GM18526 (cell line): Measurements from ENCODE around the gene TMEM163.

Source experiments
- POLR2A ChIP-seq: IDR thresholded peaks from 3 replicates; pipeline ENCODE4 v1.6.1; 2011; ENCODE audit not compliant: insufficient read length; ENCODE audit errors: extremely low read depth

TMEM163 gene

DNA sequence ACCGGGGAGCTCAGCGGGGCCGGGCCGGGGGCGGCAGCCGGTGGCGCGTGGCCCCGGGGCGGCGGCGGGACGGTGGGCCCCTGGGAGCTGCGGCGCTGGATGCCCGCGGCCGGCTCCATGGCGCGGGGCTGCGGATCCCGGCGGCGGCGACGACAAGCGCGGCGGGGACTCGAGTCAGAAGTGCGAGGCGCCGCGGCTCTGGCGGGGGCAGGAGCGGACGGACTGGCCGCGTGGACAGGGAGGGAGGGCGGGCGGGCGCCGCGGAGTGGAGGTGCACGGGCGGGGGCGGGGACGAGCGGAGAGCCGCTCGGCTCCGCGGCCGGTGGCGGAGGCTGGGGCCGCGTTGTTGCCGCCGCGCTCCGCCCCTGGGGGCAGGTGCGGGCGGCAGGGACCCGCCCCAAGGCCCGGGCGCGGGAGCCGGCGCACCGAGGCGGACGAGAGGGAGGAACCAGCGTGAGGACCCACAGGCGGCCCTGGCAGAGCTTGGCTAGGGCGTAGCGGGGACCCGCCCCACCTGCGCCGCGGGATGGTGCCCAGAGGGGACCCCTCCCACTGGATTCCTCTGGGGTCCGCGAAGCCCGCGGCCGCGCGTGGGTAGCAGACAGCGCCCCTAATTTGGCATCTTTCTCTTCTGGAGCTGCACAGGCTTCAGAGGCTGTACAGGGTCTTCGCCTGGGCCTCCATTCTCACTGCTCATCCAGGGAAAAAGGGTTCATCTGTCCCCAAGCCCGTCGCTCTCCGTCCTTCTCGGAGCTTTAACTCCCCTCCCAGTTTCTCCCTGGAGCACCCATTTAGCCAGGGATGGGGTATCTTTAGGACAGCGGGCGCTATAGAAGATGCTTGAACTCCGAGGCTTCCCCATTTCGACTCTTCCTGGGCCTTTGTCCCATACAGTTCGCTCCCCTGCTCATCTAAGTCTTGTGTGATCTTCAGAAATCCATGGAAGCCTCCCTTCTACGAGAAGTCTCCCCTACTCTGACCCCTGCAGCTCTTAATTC is at the start of gene TMEM163:
TSS of gene TMEM163 (minus strand) at position 184 of the 998 bp plus-strand sequence.
- TF ChIP-seq POLR2A: no peak

DNA sequence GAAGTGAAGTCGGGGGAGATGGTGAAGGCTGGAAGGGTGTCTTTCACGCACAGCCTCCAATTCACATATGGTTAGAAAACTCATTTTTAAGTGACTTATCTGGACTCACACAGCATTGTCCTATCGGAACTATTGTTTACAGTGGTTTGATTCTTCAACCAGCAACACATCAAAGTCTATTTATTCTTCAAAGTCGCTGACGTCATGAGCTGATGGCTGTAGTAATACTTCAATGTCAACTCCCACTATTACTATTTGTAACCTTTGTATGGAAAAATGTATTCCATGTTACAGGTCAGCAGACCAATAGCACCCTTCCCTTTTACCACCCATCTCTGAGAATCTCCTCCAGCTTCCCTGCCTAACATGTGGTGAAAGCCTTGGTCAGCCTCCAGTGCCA is 47.8 kb upstream of the TMEM163 start:
- no peak for TF ChIP-seq POLR2A

DNA sequence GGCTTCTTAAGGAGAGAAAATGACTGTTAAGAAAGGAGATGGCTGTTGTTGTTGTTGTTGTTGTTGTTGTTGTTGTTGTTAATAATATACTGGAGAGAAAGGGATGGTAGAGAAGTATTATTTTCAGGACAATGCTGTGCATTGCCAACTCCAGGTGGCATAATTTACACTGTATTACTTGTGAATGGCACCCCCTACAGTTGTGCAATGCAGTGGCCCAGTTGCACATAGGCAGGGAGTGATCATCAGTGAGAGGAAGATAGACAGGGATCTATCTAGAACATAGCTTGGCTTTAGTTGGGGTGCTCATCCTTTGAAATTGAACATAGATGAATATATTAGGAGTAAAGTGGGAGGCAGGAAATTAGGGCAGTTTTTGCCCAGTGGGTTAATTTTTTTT is 47.2 kb upstream of the TMEM163 start:
- TF ChIP-seq POLR2A: no peak

DNA sequence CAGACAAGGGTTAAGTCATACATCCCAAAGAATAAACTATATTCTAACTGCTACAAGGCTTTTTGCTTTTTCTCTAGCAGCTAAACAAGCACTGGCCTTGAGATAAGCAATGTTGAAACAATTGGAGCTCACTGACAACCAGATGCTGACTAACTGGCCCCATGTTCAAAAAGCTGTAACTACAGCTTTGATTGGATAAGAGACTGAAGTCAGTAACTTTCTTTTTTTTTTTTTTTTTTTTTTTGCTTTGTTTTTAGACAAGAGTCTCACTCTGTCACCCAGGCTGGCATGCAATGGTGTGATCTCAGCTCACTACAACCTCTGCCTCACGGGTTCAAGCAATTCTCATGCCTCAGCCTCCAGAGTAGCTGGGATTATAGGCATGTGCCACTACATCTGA is 45.4 kb upstream of the TMEM163 start:
- TF ChIP-seq POLR2A: no peak

DNA sequence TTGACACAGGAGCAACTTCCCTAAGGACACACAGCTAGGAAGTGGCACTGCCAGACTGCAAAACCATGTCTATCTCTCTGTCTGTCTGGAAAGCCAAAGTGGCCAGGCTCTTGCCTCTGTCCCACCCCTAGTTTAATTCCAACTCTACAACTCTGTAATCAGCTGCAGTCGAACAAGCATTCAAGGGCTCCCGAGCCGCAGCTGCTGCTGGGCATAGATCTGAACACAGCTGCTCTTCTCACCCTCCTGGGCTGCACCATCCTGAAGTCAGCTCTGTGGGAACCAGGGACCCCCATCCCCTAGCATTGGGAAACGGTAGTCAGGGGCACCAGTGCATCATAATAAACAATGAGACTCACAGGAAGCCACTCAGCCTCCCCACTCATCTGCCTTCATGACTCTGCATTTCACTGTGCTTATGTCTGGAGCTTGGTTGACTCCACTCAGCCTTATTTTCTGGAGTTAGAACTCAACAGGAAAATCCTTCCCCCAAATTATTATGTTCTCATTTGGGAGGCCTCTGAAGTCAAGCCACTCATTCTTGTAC is 44.4 kb upstream of the TMEM163 start:
- no peak for TF ChIP-seq POLR2A

DNA sequence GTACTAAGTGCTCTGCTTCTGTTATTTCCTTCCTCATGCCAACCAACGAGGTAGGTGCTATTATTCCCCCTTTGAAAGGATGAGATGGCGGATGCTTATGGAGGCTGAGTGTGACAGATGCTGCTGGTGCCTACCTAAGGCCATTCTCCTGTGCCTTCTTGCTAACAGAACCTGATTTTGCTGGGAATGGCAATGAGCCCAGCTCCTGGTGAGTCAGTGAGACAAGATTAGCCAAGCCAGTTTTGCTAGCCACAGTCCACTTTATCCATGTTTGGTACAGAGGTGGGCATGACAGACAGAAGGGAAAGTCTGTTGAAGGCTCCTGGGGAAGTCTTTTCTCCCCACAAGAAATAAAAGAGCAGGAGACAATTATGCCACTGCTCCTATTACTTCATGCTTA is 43.7 kb upstream of the TMEM163 start:
- TF ChIP-seq POLR2A: no peak

DNA sequence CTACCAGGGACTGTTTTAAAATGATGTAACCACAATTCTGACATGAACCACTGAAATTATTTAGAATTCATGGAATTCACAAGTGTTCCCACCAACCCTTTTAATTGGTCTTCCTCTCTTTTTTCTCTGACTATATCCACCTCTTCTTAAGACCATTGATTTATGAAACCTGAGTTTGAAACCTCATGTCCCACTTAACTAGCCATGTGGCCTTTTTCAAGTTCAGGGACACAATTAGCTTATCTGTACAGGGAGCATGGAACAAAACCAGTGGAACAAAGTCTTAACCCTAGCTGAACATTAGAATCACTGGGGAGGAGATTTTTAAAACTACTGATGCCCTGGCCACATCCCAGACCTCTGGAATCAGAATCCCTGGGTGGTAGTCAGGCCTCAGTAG is 41.6 kb upstream of the TMEM163 start:
- no peak for TF ChIP-seq POLR2A

DNA sequence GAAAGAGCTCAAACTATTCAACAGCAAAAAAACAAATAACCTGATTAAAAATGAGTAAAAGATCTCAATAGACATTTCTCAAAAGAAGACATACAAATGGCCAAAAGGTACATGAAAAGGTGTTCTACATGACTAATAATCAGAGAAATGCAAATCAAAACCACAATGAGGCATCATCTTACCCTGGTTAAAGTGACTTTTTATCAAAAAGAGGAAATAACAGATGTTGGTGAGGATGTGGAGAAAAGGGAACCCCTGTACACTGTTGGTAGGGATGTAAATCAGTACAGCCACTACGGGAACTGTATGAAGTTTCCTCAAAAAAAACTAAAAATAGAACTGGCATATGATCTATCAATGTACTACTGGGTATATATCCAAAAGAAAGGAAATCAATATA is 39.8 kb upstream of the TMEM163 start:
- no peak for TF ChIP-seq POLR2A

DNA sequence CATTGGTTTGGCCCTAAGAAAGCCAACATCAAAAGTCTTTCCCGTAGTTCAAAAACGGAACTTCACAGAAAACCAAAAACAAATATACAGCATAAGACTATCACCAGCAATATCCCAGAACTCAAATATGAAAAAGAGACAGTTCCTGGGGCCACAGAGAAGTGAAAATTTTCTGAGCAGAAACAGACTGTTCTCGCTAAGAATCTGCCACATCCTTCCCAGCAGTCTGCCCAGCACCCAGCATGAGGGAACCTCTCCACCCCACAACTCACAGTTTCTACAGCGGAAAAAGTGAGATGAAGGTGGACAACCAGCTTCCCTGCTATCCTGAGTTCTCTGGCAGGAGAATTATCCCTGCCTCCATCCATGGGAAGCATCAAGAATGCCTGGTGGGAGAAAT is 26.7 kb upstream of the TMEM163 start:
- TF ChIP-seq POLR2A: no peak

DNA sequence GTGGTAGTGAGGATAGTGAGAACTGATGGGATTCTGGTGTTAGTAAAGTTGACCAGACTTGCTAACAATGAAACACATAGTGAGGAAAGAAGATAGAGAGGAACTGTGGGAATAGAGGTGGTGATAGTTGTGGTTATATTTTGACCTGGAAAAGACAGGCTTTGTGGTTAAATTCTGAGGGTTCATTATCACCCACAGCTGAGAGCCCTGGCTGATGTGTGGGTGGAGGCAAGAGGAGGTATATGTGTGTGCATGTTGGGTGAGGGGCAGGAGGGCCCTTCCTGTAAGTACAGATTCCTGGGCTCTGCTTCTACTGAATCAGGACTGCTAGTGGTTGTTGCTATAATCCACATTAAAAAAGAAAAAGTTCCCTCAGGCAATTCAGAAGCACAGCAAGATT is 26.2 kb upstream of the TMEM163 start:
- no peak for TF ChIP-seq POLR2A

DNA sequence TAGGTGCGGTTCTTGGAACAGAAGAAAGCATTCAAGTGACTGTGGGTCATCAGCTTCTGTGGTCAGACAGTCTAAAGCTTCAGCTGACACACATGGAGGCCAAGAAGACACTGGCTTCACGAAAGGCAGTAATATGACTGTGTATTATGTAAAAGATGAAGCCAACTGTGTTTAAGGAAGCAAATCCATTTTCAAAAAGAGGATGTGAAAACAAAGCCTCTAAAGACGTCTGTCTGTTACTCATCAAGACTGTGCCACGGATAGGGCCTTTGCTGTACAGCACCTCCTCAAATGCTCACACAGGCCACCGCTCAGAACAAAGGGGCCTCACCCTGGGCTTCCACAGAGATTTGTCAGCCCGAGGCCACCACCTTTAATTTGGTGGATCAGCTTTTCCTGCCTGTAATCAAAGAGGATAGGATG is 21.1 kb upstream of the TMEM163 start:
- TF ChIP-seq POLR2A: no peak

DNA sequence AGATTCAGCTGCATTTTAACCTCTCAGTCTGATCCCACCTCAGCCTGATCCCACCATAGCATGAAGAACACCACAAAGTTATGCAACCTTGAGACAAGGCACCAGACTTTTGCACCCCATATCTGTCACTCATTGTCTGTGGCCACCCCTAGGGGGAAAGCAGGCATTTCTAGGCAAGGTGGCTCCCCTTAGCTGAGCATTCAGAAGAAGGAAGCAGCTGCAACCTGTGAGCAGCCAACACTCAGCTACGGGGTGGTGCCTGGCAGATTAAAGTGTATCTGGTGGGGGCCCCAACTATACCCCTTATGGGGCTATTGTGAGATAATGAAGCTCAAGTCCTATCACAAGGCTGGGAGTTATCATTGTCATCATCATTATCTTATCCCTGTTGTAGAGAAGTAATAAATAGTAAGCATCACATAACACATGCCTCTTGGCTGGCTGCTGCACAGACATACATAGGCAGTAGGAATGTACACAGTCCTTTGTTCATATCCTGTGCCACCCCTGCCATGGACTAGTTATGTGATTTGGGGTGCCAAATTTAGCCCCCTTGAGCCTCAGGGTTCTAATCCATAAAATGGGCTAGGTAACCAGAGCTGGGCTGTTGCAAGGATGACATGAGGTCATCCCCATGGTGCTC is 20.6 kb upstream of the TMEM163 start:
- TF ChIP-seq POLR2A: no peak

DNA sequence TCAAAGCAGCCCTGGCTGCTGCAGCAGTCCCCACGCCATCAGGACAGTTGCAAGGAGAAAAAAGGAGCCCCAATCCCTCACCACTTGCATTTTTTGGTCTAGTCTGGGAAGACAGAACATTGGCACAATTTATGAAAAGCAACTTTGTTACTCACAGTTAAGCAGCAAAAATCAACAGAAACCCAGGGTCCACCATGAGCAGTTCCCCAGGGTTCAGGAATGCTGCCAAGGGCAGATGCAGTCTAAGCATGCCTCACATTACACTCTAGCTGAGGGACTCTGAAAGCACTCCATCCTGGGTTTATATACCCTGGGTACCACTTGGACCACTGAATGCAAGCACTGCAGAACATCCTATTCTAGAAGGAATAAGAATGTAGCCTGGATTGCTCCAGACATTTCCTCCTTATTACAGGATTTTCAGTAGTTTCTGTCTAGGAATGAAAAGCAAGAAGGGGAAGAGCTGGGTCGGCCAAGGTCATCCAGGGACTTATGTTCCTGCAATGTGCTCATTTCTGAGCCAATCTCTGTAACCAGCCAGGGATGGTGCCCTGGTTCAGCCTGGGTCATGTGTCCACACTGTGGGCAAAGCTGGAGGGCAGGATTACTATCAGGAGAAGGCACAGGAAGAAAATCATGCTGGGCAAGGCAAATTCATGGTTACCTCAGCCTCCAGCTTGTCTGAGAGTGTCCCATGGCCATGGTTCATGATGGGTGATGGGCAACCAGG is 19.5 kb upstream of the TMEM163 start:
- TF ChIP-seq POLR2A: no peak

DNA sequence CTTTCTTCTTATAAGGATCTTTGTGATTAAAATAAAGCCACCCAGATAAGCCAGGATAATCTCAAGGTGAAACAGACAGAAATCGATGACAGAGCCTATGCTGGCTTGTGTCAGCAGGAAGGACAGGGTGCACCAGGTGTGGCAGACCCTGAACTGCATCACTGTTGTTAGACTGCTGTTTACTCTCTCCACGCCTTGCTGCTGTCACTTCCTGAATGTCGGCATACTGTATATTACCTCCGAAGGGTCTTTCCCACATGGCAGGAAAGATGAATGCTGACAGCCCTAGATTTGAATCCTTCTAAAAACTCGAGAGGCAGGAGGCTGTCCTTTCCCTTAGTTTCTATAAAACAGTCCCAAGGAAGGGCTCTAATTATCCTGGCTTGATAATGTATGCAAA is 18.9 kb upstream of the TMEM163 start:
- no peak for TF ChIP-seq POLR2A

DNA sequence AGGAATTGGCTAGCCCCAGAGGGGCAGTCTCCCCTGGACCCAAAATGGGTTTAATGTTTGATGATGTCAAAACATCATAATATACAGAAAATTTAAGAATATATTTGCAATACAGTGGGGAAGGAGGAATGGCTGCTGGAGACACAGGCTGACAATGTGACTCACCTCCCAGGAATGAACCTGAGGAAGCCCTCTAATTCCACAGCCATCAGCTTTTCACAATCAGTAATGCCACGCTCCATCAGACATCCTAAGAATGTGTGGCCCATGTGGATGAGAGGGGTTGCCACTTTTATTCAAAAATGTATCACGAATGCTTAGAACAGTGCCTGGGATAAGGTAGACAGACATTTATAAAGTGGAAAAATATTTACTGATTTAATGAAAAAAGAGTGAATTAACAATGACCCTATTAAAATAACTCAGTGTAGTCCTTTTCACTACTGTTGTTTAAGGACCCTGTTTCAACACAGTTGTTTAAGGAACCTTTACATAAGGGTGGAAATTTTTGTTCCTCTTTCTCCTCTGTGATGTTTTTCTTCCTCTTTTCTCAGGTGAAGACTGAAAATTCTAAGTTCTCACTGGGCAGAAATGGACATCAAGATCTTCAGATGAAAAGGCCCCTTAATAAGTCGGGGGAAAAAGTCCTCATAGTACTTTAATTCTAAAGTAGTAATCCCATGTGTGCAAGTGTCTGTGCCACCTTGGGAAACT is 17.5 kb upstream of the TMEM163 start:
- no peak for TF ChIP-seq POLR2A
